H1 (cell line): Measurements from ENCODE around the gene ADD1. TPM values are rescaled to one million over a fixed set of nuclear protein-coding genes. Genes with fewer than 3 reads are reported as not detected.

Source experiments
- RBBP5 ChIP-seq: IDR thresholded peaks from 2 replicates; pipeline ENCODE4 v1.7.1; 2012; ENCODE audit warnings: low read depth, mild to moderate bottlenecking, inconsistent platforms, low read length, moderate library complexity, borderline replicate concordance
- TCF12 ChIP-seq: IDR thresholded peaks from 2 replicates; pipeline ENCODE4 v1.6.1; 2011; ENCODE audit warnings: low read depth, mild to moderate bottlenecking, low read length
- polyA plus RNA-seq, 7 experiments: library from polyadenylated mRNA; depleted of rRNA in 3 of 7; stranded (reverse) in 5 of 7; unstranded in 2 of 7; fragments of >200 nt in 5 of 7; fragments of 200-250 nt in 2 of 7; gene quantifications; 1 replicate in 5 of 7; 2 replicates in 1 of 7; 4 replicates in 1 of 7; pipeline versions ENCODE4 v1.2.1 to v1.2.3, GENCODE V29; 2011 to 2013; ENCODE audit warnings: missing spikeins in 2 of 7, mixed read lengths in 2 of 7
- total RNA-seq: library from RNA; stranded (reverse); fragmentation: NEBNext Ultra II Directional; extraction: Animal tissue kit (Norgen Biotek cat#: 25700); gene quantifications from 2 replicates; pipeline ENCODE4 v1.2.1, GENCODE V29; 2021

Gene ADD1
- total and polyA plus RNA-seq, 2 of the 8 experiments (the other 6 are each of a cell fraction or from before 2014, with no cell fraction given): 113 to 143 TPM

GRCh38 chr4:2902126-2902525 is 58.5 kb downstream of the ADD1 start (continued):
- no peak for TF ChIP-seq RBBP5
- no peak for TF ChIP-seq TCF12
- TF ChIP-seq, all 59 proteins: peak for 0
